ENCODE results near the gene ANKRD33B. TPM values are rescaled to one million over a fixed set of nuclear protein-coding genes. Genes with fewer than 3 reads are reported as not detected.
A peak's percentile ranks its signal among the peaks of the same experiment; 100 is the strongest.
"Not testable (repeated sequence)": the region's sequence is repeated elsewhere in the genome, so short reads cannot be mapped to it uniquely, and the experiment has no call there.

Gene ANKRD33B
- total RNA-seq, 1 donor from 2014 or later: 21.4 TPM

- no peak for DNase-seq (ENCODE audit: low spot score)
- no peak overlapping the region for H3K27ac Mint-ChIP-seq
- no peaks in the 10 kb centered on the region for H3K9me3 Mint-ChIP-seq
- H3K4me3 Mint-ChIP-seq: no peak overlapping the region
- peaks cover 20% of the 10 kb centered on the region for H3K36me3 Mint-ChIP-seq (ENCODE audit: low read depth)
- H3K4me1 Mint-ChIP-seq (ENCODE audit: low read depth): peaks cover 69% of the 10 kb centered on the region
- intact Hi-C loops (cut with micrococcal nuclease): no loop called here
- peaks cover 3% of the 10 kb centered on the region for H3K27me3 Mint-ChIP-seq (ENCODE audit: insufficient read depth)
These were observed 65.8 kb downstream of the ANKRD33B start for GRCh38 chr5:10629682-10630081.

- H3K4me3 Mint-ChIP-seq: no peak overlapping the region
- H3K27me3 Mint-ChIP-seq (ENCODE audit: insufficient read depth): peaks cover 3% of the 10 kb centered on the region
- peaks cover 20% of the 10 kb centered on the region for H3K36me3 Mint-ChIP-seq (ENCODE audit: low read depth)
- intact Hi-C loops (cut with micrococcal nuclease): no loop called here
- H3K9me3 Mint-ChIP-seq: no peaks in the 10 kb centered on the region
- peaks cover 73% of the 10 kb centered on the region for H3K4me1 Mint-ChIP-seq (ENCODE audit: low read depth)
- no peak overlapping the region for H3K27ac Mint-ChIP-seq
- no peak for DNase-seq (ENCODE audit: low spot score)
These were observed 66.3 kb downstream of the ANKRD33B start for GRCh38 chr5:10630126-10630525.

- Mint-ChIP-seq H3K27ac (peak overlapping the region; percentile 4), H3K4me3 (peak overlapping the region; percentile 60), H3K36me3 (ENCODE audit: low read depth) (peaks cover 18% of the 10 kb centered on the region), H3K4me1 (ENCODE audit: low read depth) (peaks cover 80% of the 10 kb centered on the region)
- DNase-seq (ENCODE audit: low spot score); H3K27me3 Mint-ChIP-seq (ENCODE audit: insufficient read depth); H3K9me3 Mint-ChIP-seq; intact Hi-C loops (cut with micrococcal nuclease): not testable (repeated sequence)
These were observed 66.9 kb downstream of the ANKRD33B start for GRCh38 chr5:10630744-10631143.

GRCh38 chr5:10631316-10631996 lies 67.6 kb downstream of the ANKRD33B start:
- Mint-ChIP-seq H3K36me3 (ENCODE audit: low read depth) (peaks cover 18% of the 10 kb centered on the region), H3K4me3 (peak overlapping the region; percentile 60), H3K27me3 (ENCODE audit: insufficient read depth) (peaks cover 3% of the 10 kb centered on the region), H3K4me1 (ENCODE audit: low read depth) (peaks cover 84% of the 10 kb centered on the region), H3K9me3 (no peaks in the 10 kb centered on the region), H3K27ac (peak overlapping the region; percentile 83)
- intact Hi-C loops (cut with micrococcal nuclease): no loop called here
- no peak for DNase-seq (ENCODE audit: low spot score)

GRCh38 chr5:10632110-10632761 lies 68.4 kb downstream of the ANKRD33B start:
- DNase-seq (ENCODE audit: low spot score): peak; percentile 22
- Mint-ChIP-seq H3K4me1 (ENCODE audit: low read depth) (peaks cover 83% of the 10 kb centered on the region), H3K27me3 (ENCODE audit: insufficient read depth) (peaks cover 3% of the 10 kb centered on the region), H3K9me3 (no peaks in the 10 kb centered on the region), H3K36me3 (ENCODE audit: low read depth) (peaks cover 18% of the 10 kb centered on the region), H3K27ac (peak overlapping the region; percentile 83), H3K4me3 (peak overlapping the region; percentile 60)
- intact Hi-C loops (cut with micrococcal nuclease): loop anchor here (1.0 kb wide), 1 partner anchor 67 kb away; no protein-coding TSS in a partner anchor

- Mint-ChIP-seq H3K9me3 (peaks cover 2% of the 10 kb centered on the region), H3K27me3 (ENCODE audit: insufficient read depth) (peaks cover 3% of the 10 kb centered on the region), H3K4me3 (peak overlapping the region; percentile 70), H3K36me3 (ENCODE audit: low read depth) (peaks cover 26% of the 10 kb centered on the region), H3K4me1 (ENCODE audit: low read depth) (peaks cover 84% of the 10 kb centered on the region), H3K27ac (peak overlapping the region; percentile 93)
- DNase-seq (ENCODE audit: low spot score): peak; percentile 17
- intact Hi-C loops (cut with micrococcal nuclease): loop anchor here (2.0 kb wide), 1 partner anchor 383 kb away; the partner anchor contains the start of gene CCT5
These were observed 69.6 kb downstream of the ANKRD33B start for GRCh38 chr5:10633271-10634049.

- H3K27ac Mint-ChIP-seq: peak overlapping the region; percentile 93
- intact Hi-C loops (cut with micrococcal nuclease): loop anchor here (2.0 kb wide), 1 partner anchor 383 kb away; the partner anchor contains the start of gene CCT5
- peaks cover 86% of the 10 kb centered on the region for H3K4me1 Mint-ChIP-seq (ENCODE audit: low read depth)
- H3K36me3 Mint-ChIP-seq (ENCODE audit: low read depth): peaks cover 29% of the 10 kb centered on the region
- peak overlapping the region; percentile 70 for H3K4me3 Mint-ChIP-seq
- peaks cover 6% of the 10 kb centered on the region for H3K9me3 Mint-ChIP-seq
- no peaks in the 10 kb centered on the region for H3K27me3 Mint-ChIP-seq (ENCODE audit: insufficient read depth)
- no peak for DNase-seq (ENCODE audit: low spot score)
These were observed 70.2 kb downstream of the ANKRD33B start for GRCh38 chr5:10634050-10634449.

GRCh38 chr5:10634562-10634961 lies 70.7 kb downstream of the ANKRD33B start:
- H3K27me3 Mint-ChIP-seq (ENCODE audit: insufficient read depth): no peaks in the 10 kb centered on the region
- peak overlapping the region; percentile 93 for H3K27ac Mint-ChIP-seq
- no peak for DNase-seq (ENCODE audit: low spot score)
- peaks cover 6% of the 10 kb centered on the region for H3K9me3 Mint-ChIP-seq
- intact Hi-C loops (cut with micrococcal nuclease): loop anchor here (2.0 kb wide), 1 partner anchor 384 kb away; the partner anchor contains the start of gene CCT5
- peak overlapping the region; percentile 69 for H3K4me3 Mint-ChIP-seq
- H3K4me1 Mint-ChIP-seq (ENCODE audit: low read depth): peaks cover 82% of the 10 kb centered on the region
- peaks cover 25% of the 10 kb centered on the region for H3K36me3 Mint-ChIP-seq (ENCODE audit: low read depth)

GRCh38 chr5:10635257-10635866 lies 71.5 kb downstream of the ANKRD33B start:
- H3K9me3 Mint-ChIP-seq: peaks cover 6% of the 10 kb centered on the region
- intact Hi-C loops (cut with micrococcal nuclease): loop anchor here (1.0 to 5.0 kb wide), 8 partner anchors 8 to 385 kb away; partner anchors contain the start of genes CCT5, DAP and MARCHF6
- H3K36me3 Mint-ChIP-seq (ENCODE audit: low read depth): peaks cover 28% of the 10 kb centered on the region
- peaks cover 80% of the 10 kb centered on the region for H3K4me1 Mint-ChIP-seq (ENCODE audit: low read depth)
- no peaks in the 10 kb centered on the region for H3K27me3 Mint-ChIP-seq (ENCODE audit: insufficient read depth)
- H3K4me3 Mint-ChIP-seq: peak overlapping the region; percentile 69
- H3K27ac Mint-ChIP-seq: peak overlapping the region; percentile 93
- DNase-seq (ENCODE audit: low spot score): peak; percentile 73

GRCh38 chr5:10635867-10636350 lies 72.0 kb downstream of the ANKRD33B start:
- Mint-ChIP-seq H3K36me3 (ENCODE audit: low read depth) (peaks cover 28% of the 10 kb centered on the region), H3K4me3 (peak overlapping the region; percentile 69), H3K4me1 (ENCODE audit: low read depth) (peaks cover 75% of the 10 kb centered on the region), H3K9me3 (peaks cover 6% of the 10 kb centered on the region), H3K27me3 (ENCODE audit: insufficient read depth) (no peaks in the 10 kb centered on the region), H3K27ac (peak overlapping the region; percentile 93)
- intact Hi-C loops (cut with micrococcal nuclease): loop anchor here (1.0 to 5.0 kb wide), 8 partner anchors 9 to 385 kb away; partner anchors contain the start of genes CCT5, DAP and MARCHF6
- DNase-seq (ENCODE audit: low spot score): no peak

- Mint-ChIP-seq H3K27me3 (ENCODE audit: insufficient read depth) (no peaks in the 10 kb centered on the region), H3K27ac (peak overlapping the region; percentile 93), H3K9me3 (peaks cover 6% of the 10 kb centered on the region), H3K4me3 (peak overlapping the region; percentile 39), H3K36me3 (ENCODE audit: low read depth) (peaks cover 26% of the 10 kb centered on the region), H3K4me1 (ENCODE audit: low read depth) (peaks cover 69% of the 10 kb centered on the region)
- DNase-seq (ENCODE audit: low spot score): no peak
- intact Hi-C loops (cut with micrococcal nuclease): loop anchor here (5.0 kb wide), 1 partner anchor 66 kb away; no protein-coding TSS in a partner anchor
These were observed 72.7 kb downstream of the ANKRD33B start for GRCh38 chr5:10636363-10637142.

Data from activated T-helper 1 cell treated with anti-CD3 and anti-CD28 coated beads, Interleukin-12 subunit alpha, Interleukin-12 subunit beta, Interleukin-2, Interleukin-4 antibody, amounts not matched to agents 30 ng/mL and 10 ng/mL and 1 ng/mL, durations not matched to agents 14 hours and 24 hours and 36 hours (primary cell).